HG02642 (cell line): Measurements from ENCODE around the gene MAP3K6.
"Not testable (repeated sequence)": the region's sequence is repeated elsewhere in the genome, so short reads cannot be mapped to it uniquely, and the experiment has no call there.

Experiments used
- ATAC-seq: cut with Tn5 transposase; IDR thresholded peaks from one replicate; pipeline ENCODE4 v1.9.1; 2021; ENCODE audit warnings: mild to moderate bottlenecking; ENCODE audit not compliant: unreplicated experiment, poor library complexity

The MAP3K6 gene, protein sequence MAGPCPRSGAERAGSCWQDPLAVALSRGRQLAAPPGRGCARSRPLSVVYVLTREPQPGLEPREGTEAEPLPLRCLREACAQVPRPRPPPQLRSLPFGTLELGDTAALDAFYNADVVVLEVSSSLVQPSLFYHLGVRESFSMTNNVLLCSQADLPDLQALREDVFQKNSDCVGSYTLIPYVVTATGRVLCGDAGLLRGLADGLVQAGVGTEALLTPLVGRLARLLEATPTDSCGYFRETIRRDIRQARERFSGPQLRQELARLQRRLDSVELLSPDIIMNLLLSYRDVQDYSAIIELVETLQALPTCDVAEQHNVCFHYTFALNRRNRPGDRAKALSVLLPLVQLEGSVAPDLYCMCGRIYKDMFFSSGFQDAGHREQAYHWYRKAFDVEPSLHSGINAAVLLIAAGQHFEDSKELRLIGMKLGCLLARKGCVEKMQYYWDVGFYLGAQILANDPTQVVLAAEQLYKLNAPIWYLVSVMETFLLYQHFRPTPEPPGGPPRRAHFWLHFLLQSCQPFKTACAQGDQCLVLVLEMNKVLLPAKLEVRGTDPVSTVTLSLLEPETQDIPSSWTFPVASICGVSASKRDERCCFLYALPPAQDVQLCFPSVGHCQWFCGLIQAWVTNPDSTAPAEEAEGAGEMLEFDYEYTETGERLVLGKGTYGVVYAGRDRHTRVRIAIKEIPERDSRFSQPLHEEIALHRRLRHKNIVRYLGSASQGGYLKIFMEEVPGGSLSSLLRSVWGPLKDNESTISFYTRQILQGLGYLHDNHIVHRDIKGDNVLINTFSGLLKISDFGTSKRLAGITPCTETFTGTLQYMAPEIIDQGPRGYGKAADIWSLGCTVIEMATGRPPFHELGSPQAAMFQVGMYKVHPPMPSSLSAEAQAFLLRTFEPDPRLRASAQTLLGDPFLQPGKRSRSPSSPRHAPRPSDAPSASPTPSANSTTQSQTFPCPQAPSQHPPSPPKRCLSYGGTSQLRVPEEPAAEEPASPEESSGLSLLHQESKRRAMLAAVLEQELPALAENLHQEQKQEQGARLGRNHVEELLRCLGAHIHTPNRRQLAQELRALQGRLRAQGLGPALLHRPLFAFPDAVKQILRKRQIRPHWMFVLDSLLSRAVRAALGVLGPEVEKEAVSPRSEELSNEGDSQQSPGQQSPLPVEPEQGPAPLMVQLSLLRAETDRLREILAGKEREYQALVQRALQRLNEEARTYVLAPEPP (N-terminal part only)

DNA sequence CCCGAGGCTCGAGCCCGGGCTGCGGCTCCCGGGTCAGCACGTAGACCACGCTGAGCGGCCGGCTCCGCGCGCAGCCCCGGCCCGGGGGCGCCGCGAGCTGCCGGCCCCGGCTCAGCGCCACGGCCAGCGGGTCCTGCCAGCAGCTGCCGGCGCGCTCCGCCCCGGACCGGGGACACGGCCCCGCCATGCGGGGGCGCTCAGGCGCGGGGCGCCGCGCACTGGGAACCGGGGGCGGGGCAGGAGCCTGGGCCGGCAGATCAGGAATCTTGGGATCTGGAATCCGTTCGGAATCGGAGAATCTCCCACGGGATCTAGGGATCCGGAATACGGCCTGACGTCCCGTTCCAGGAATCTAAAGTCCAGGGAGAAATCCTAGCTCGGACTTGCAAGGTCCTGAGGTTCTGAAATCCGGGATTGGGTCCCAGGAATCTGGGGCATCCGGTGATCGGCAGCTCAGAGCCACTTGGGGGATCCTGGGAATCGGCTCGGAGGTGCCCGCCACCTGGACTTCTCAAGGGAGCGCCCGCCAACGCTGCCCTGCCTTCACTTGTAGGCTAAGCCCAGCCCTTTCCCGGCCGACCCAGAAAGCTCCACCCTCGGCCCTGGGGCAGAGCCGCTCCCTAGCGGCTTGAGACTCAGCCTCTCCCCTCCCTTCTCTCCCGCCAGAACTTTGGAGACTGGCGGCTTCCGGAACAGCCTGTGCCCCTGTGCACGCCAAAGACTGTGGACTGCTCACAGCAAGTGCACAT, at the start of gene MAP3K6:
Gene MAP3K6 (minus strand): TSS at position 551 of the 749 bp plus-strand sequence. CDS start 364 bp downstream, at position 187.
- peak; percentile 40 for ATAC-seq

DNA sequence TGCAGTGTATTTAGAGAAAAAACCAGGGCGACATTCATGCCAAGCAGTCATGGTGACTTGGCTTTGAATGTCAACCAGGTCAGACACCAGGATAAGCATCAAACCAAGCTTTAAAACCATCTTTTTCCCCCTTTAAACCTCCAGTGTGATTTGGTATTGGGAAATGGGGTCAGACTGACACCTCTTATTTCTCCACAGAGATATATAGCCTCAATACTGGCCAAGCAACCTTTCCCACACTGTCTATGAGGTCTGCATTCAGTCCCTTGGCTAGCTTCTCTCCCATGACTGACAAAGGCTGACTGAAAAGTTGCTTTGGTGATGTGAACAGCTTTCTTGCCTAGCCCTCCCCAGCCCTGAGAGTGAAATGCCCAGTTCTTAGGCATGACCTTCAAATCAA, 47.3 kb upstream of the MAP3K6 start:
- ATAC-seq: no peak

DNA sequence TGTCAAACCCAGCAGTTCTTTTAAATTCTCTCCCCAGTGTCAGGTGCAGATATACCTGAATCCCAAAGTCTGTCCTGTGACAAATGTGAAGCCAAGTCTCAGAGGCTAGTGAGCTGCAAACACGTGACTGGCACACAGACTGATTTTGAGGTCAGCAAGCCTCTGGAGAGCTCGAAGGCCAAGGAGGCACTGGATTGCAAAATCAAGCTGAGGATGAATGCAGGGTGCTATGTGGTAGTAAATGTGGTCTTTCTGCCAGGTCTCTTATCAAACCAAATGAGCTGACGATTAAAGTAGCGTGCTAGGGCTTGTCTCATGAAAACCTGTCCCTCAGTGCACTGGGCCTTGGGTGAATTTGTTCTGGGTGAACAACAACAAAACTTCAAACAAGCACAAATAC, 46.2 kb upstream of the MAP3K6 start:
- ATAC-seq: no peak

DNA sequence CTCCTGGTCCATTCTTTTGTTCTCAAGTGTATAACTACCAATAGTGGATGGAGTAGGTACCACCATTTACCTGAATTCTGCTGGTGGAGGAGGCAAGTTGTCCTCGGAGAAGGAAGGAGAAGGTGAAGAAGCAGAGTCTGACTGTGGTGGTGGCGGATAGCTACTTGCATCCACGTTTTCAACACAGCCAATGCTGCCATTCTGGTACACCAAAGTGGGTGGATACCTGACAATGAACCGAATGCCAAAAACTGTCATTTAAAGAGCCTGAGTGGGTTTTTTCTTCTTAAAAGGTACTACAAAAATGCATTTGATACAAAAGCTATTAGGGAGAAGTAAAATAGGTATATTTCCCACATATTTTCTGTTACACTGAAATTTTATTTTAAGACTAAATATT, 45.7 kb upstream of the MAP3K6 start:
- ATAC-seq: no peak

DNA sequence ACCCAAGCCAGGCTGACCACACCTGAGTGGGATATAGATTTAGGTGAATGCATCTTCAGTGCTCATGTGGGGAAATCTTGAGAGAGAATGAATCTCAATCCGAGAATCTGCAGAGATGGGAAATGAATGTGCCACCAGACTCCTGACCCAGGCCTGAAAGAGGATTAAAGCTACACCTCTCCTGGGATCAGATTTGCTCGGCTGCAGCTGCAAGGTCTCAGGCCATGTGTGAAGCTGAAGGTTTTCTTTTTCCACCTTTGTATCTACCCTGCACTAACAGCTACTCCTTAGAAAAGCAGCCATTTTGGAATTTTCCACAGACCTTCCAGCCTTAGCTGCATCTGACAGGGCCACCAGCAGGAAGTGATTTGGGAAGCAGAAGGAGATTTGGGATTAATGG, 43.9 kb upstream of the MAP3K6 start:
- ATAC-seq: no peak

DNA sequence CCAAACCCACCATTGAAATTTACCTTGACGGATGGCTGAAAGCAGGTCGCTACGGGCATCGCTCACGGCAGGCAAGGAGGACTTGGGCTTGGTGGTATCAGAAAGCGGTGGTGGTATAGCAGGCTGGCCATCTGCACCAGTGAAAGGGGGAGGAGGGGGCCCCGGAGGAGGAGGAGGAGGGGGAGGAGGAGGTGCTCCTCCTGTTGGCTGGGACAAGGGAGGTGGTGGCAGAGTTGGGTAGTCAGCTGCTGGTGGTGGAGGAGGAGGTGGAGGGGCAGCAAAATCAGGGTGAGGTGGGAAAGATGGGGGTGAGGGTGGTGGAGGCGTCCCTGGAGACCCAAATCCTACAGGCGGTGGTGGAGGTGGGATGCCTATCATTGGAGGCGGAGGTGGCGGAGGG, 42.9 kb upstream of the MAP3K6 start:
- no peak for ATAC-seq

DNA sequence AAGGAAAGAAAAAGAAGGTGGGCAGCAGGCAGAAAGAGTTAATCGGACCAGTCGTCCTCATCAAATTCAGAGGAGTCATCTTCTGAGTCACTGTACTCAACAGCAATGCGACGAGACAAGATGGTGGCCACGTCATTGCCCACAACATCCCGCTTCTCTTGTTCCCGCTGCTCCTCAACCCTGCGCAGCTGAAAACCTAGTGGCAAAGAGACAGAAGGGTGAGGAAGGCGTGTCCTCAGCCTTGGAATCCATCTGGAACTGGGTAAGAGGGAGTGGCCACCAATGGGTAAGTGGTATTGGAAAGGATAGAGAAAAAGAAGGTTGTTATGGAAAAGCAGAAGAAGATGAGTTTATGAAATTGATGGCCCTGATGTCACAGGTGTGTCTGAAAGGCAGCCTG, 41.4 kb upstream of the MAP3K6 start:
- ATAC-seq: no peak

DNA sequence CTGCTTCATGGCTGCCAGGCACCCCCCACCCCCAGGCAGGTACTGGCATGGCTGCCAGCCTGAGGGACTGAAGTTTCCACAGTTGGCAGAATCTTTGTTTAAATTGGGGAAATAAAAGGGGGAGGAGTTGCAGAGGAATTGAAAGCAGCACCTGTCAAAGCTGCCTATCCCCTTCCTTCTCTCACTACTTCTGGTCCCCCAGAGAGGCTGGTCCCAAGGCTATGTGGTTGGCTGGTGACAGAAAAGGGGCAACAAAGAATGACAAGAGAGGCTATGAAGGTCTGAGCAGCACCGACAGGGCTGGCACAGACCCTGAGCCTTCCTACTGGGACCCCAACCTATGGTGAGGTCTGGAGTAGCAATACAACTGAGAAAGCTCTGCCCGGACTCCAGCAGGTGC, 40.0 kb upstream of the MAP3K6 start:
- ATAC-seq: not testable (repeated sequence)

DNA sequence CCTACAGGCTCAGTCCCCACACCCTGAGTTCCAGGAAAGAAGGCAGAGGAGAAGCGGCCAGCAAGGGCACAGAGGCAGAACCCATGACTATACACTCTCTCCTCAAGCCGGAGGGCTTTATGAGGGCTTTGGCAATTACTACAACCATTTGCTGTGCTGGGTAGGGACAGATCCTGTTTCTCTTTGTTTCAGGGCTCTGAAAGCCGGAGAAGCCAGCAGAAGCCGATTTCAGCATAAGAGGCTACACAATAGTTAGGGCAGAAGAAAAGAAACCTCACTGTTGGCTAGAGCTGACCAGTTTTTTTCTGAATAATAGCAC, 39.6 kb upstream of the MAP3K6 start:
- no peak for ATAC-seq

DNA sequence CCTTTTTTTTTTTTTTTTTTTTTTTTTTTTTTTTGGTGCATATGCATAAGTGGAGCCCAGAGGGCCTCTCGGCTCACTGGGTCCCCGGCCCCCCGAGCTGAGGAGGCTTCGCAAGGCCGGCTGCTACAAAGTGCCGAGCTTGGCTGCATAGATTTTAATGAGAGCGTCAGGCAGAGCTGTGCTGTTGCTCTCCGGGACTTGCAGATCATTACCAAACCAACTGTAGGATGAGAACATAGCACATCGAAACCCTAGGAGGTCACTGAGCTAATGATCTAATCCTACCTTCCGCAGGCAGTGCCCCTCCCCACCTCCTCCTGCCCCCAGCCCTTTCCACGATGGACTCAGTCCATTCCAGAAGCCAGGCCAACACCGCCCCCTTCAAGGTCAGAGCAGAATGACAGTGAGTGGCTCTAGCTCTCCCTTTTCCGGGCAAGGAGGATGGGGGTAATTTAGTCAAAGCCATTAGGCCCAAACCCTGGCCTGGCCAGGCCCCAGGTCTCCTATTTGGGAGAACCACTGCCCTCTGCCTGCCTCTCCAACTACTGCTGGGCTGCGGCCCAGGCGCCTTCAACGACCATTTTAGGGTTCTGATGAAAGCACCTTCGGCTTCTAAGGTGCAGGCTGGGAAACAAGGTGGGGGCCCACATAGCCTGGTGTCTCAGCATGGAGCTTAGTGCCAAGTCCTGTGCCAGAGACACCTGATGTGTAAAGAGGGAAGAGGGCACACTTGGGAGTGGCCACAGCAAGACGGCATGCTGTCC, 39.0 kb upstream of the MAP3K6 start:
- ATAC-seq: not testable (repeated sequence)

DNA sequence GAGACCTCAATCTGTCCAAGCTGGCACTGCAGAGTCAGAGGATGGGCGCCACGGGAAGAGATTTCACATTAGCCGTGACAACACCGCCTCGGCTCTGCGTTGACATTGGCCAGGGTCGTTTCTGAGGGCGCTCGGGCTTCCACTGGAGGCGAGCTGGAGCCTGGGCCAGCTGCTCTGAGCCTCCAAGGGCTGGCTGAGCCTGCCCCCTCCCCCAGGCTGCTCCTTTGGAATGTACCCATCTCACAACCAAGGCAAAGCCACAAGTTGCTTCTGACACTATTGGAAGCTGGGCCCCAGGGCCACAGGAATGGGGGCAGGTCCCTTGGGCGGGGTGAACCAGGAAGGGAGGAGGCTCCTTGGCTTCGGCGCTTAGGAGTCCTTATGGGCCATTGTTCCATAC, 38.3 kb upstream of the MAP3K6 start:
- no peak for ATAC-seq

DNA sequence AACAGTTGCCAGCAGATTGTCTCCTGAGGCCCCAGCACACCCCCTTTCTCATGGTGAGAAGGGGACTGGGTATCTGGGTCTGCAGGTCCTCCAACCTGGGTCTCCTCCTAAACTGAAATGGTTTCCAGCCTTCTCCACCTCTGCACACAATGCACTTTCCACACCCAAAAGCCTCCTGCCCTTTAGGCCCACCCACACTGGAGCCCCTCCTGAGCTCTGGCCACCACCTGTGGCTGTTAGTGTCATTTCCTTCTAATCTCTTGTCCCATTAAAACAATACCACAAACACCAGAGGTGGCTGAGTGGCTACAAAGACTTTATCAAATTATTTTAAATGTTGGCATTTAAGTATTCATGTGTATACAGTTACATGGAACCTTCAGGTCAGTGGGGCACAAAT, 37.2 kb upstream of the MAP3K6 start:
- ATAC-seq: no peak

DNA sequence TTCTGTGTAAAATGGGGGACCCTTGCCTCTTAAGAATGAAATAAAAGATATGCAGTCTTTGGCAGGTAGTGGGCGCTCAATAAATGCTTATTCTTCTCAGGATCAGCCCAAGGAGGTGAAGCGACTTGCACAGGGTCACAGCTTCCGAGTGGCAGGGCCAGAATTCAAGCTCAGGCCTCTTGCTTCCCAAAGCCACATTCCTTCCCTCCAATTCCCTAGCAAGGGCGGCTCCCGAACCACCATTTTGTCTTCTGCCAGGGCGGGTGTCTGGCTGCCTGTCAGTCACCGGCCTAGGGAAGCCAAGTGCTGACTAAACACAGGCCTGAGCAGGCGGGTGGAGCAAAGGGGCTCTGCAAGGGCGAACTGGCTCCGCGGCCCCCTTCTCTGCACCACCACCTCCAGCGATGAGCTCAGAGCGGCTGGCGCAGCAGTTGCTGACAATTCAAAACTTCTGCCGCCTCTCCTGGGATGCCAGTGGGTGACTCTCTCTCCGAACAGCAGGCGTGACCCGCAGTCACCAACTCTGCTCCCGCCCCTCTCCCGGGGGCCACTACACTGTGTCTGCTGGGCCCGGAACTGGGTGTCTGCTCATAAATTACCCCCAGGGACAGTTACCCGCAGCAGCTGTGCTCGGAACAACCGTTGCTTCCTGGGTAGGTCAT, 36.4 kb upstream of the MAP3K6 start:
- no peak for ATAC-seq

DNA sequence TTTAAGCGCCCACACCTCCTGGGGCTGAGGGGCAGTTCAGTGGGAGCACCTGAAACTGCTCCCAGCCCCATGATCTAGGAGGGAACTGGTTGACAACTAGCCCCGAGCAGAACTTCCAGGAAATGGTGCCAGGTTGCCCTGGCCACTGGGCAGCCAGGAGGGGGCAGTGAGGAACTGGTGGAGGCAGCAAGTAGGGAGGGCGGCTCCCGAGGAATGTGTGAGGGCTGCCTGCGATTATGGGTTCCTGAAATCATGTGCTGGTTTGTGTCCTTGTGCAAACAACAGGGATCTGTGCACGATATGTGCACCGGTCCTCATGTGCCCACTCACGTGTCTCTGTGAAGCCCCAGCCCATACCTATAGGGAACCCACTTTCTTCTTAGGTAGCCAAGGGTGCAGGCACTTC, 35.6 kb upstream of the MAP3K6 start:
- no peak for ATAC-seq

DNA sequence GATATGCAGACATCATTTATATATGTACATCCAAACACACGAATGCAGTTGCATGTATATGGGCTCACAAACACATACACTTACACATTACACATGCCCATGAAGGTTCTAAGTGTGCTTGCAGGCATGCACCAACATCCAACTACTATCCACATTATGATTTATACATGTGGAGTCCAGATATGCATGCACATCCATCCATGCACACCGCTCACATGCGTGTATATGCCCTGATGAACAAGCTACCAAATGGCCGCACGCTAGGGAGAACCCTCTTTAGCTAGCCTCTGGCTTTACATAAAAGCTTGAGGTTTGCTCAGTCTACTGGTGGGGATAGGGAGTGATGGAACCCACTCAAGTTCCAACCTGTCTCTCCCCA, 34.2 kb upstream of the MAP3K6 start:
- no peak for ATAC-seq

DNA sequence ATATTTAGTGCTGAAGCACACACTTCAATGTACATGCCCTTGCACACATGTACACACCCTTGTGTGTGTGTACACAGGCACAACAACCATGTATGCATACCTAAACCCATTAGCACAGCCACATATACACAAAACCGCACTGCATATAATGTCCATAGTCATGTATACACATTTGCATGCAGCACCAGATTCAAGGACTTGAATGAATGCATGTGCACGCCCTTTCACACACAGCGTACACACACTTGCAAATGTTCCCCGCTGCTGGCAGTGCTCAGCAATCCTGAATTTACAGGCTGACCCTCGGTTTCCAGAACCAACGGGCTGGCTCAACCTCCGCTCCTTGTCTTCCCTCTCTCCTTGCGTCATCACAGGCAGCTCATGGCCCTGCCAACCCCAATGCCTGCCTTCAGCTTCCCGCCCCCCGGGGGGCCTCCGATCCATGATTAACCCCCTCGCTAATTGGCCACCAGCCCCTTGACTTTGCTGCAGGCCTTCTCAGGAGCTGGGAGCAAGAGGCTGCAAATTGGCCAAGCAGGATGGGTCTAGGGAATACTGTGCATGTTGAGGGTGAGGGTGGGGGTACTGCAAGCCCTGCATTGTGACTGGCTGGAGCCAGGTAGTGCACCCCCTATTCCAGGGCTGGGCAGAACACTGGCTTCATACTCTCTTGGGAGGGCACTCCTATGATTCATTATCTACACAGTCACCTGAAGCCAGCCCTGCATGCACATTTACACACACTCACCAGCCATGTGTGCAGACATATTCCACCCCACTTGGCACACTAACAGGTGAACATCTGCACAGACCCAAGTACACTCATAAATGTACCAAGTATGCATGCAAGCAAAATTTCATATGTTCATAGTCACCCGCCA, 33.6 kb upstream of the MAP3K6 start:
- ATAC-seq: no peak

DNA sequence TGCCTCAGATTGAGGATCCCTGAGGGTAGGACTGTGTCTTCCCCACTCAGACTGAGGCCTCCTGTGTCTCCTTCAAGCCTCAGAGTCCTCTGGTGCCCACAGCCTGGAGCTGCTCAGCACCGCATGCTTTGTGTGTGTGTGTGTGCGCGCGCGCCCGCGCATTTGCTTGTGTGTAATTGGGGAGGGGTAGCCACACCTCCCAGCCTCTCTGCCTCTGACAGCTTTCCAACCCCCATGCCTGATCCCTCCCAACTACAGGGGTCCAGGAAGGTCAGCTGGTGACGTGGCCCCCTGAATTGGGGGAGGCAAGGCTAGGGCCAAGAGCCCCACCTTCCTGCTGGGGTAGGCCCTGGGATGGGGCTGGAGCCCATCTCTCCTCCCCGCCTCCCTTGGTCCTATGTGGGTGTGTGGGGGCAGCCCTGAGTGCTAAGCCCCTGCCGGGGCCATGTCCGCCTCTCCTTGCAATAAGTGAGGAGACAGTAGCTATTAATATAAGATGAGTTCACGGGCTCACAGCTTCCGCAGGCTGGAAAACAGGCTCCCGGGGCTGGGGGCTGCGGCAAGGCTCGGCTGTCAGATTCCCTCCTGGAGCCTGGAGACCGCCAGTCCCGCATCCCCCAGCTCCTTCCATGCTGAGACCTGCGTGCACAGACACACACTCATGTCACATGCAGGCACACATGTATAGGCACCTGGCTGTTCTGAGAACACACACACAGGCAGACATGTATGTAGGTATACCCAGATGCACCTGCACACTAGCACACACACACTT, 32.7 kb upstream of the MAP3K6 start:
- ATAC-seq: no peak
